HG03039 (cell line): ENCODE results near the gene STIL.

ENCODE experiments used
- ATAC-seq: cut with Tn5 transposase; IDR thresholded peaks from one replicate; pipeline ENCODE4 v1.9.1; 2021; ENCODE audit warnings: mild to moderate bottlenecking, moderate library complexity; ENCODE audit not compliant: unreplicated experiment

The STIL gene

DNA sequence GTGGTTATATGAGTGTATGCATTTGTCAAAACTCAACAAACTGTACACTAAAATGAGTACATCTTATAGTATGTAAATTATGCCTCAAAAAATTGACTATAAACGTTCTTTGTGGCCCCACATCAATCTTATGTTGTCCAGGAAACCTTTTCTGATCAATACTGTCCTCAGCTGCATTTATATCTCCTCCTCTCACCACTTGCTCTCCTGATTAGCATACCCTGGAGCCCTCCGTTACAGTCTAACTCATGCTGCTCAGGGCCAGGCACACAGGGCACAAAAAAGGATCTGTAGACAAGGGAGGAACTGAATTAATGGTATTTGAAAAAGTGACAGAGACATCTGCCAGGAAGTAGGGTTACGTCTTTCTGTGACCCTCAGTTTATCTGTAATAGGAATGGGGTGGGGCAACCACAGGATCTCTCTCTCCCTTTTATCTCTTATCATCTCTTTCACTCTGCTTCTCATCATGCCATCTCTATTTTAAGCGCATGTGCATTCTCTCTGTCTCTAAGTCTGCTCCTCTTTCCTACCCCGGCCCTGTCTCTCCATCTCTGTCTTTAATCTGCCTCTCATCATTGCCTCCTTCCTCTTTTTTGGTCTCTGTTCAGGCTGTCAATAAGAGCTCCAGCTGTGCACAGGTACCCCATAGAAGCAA lies 74.9 kb downstream of the STIL start:
- no peak for ATAC-seq

- ATAC-seq: no peak
Observed at GRCh38 chr1:47235806-47236205, 78.1 kb downstream of the STIL start.

DNA sequence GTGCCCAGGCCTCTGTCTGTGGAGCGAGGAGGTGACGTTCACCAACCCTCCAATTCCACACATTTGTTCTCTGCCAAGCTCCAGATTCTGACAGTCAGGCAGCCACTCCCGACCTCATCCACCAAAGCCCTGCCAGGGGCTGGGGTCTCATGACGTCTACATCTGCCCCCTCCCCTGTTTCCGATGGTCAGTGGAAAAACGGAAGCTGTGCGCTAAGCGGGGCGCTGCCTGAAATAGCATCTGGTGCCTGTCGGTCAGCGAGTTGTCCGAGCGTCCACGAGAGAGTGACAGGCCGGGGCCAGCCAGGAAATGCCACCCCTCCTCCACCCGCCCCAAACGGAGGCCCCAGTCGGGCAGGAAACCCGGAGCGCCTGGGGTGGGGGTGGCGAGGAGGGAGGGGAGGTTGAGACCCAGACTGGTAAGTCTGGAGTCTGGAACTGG lies 78.7 kb downstream of the STIL start:
- ATAC-seq: no peak

DNA sequence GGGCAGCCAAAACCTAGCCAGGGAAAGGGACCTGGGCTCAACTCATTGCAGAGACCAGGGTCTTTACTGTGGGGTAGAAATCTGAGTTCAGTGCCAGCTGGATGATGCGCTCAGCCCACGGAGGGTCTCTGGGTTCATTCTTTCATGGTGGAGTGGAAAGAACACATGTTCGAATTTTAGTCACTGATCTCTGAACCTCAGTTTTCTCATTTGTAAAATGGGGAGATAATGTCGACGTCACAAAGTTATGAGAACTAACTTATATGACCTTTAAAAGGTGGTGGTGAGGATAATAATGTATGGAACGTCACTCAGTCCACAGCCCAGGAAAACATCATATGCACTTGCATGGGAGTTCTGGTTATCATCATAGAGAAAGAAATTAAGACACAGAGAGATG lies 80.8 kb downstream of the STIL start:
- no peak for ATAC-seq

- no peak for ATAC-seq
Observed at GRCh38 chr1:47232187-47232874, 81.6 kb downstream of the STIL start, which contains the start of gene TAL1. TSS of gene TAL1 (minus strand) at chr1:47232225. CDS start at chr1:47225888, 6,337 bp downstream.

DNA sequence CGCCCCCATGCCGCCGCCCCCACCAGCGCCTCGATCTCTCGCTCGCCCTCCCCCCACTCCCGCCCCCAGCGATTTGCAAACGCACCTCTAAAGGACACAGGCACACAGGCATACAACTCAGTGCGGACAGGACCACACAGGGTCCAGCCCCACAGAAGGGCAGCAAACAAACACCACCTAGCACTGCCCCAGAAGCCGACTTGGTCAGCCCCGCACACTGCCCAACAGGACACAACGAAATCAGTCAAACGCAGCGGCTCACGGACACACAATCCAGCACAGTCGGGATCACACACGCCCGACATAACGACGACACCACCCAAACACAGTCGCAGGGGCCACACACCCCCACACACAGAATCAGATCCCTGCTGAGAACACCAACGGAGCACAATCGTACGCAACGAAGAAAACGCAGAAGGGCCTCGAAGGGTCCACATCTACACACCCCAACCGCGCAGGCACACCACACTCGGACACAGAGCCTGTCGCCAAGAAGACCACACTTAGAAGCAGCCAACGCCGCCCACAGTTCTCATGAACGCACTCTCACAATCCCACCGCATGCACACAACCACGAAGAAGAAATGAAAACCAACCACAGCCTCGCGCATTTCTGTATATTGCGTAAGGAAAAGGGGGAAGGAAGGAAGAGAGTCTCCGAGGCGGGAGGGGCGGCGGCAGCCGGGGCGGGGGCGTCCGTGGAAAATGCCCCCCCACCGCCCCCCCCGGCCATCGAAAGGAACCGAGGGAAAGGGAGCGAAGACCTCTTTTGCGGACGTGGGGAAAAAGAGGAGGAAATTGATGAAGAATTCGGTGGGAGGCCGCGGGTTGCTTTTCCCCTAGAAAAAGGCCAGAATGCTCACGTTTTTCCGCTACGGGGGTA lies 82.4 kb downstream of the STIL start:
- no peak for ATAC-seq

DNA sequence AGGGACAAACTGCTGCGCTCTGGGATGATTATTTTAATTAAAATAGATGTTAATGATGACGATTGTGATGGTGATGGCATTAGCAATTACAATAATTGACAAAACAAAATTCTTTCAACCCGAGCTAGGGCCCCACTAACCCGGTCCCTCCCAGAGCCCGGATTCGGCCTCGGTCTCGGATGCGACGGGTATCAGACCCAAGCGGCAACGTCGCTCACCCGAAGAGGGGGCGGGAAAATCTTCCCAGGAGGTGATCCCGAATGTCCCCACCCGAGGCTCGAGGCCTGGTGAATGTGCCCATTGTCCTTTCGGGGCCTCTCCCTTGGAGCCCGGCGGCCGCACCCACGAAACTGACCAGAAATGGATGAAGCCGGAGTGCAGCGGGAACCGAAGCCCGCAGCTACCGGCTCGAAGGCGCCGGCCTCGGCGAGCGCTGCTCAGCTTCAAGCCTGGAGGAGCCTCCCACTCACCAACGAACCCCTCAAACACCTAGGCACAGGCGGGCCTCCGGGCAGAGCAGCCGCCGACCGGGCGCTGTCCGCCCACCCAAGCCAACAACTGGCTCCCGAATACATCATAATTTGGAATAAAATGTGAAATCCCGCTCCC lies 83.2 kb downstream of the STIL start:
- no peak for ATAC-seq

- ATAC-seq: no peak
Observed at GRCh38 chr1:47229886-47230691, 83.9 kb downstream of the STIL start.

DNA sequence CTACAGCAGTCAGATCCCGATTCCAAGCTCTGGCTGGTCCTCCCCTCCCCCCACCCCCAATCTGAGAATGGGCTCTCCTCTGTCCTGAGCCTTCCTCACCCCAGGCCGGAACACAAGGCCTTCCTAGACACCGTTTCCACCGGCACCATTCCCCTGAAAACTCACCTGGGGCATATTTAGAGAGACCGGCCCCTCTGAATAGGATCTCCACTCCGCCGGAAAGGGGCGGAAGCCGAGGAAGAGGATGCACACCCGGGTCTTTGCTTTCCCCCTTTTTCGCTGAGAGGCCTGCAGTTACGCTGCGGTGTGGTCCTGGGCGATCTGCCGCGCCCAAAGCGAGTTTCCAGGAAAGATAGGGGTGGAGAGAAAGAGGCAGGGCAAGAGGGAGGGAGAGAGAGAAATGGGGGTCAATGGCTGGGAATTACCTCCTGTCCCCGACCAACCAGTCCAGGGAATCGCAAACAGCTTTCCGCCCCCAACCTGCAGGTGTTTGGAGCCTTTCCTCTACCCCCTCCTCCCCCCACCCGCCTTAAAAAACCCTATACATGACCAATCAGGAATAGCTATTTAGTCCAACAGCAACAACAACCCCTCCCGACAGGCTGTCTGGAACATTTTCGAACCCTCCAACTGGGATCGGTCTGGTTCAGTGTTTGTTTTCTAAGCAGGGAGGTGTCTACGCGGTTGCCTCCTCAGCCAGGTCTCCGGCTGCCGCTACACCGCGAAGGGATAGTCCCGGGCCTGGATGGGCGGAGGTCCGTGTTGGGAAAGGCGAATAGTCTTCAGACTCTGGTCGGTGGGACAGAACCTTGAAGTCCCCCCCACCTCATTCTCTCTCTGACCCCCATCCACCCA lies 84.7 kb downstream of the STIL start:
- no peak for ATAC-seq

DNA sequence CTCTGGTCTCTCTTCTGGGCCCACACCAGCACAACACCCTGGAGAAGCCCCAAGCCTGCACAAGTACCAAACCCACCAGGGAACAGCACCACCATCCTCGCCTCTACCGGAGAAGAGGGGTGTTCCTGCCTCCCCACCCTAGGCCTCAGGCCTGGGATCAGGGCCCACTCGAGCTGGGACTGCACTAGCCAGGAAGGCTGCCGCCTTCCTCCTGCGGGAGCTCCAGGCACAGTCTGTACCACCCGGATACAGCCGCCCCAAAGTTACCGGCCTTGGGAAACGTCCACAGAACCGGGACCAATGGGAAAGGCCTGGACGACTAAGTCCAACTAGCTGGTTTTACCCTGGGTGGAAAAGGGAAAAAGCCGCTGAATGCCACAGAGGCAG lies 85.3 kb downstream of the STIL start:
- ATAC-seq: no peak

- ATAC-seq: no peak
Observed at GRCh38 chr1:47227341-47228232, 86.4 kb downstream of the STIL start.

GRCh38 chr1:47226839-47227215 lies 87.1 kb downstream of the STIL start:
- no peak for ATAC-seq

DNA sequence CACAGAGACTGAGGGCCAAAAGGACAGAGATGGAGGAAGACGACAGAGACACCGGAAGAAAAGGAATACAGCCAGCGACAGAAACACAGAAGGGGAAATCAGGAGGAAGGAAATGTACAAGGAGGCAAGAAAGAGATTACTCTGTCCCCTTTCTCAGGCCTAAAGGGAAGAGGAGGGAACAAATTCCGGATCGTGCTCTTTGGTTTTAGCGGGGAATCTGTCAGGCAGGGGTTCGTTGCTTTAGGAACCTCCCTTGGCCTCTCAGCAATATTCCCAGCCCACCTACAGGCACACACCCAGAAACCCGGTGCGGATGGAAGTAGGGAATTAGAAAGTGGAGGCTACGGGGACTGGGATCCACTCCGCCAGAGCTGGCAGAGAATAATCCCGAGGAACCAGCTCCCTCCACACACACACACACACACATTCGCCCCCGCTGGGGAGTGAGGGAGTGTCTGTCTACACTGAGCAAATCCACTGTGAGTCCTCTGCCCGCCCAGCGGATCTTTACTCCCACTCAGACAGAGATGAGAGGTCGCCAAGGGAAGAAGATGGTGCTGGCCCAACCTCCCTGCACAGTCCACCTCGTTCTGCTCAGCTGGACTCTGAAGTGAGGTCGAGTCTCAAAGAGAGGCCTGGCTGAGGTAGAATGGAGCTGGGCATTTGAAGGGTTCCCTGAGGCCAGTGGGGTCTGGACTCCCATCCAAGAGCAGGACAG lies 87.7 kb downstream of the STIL start:
- ATAC-seq: no peak

DNA sequence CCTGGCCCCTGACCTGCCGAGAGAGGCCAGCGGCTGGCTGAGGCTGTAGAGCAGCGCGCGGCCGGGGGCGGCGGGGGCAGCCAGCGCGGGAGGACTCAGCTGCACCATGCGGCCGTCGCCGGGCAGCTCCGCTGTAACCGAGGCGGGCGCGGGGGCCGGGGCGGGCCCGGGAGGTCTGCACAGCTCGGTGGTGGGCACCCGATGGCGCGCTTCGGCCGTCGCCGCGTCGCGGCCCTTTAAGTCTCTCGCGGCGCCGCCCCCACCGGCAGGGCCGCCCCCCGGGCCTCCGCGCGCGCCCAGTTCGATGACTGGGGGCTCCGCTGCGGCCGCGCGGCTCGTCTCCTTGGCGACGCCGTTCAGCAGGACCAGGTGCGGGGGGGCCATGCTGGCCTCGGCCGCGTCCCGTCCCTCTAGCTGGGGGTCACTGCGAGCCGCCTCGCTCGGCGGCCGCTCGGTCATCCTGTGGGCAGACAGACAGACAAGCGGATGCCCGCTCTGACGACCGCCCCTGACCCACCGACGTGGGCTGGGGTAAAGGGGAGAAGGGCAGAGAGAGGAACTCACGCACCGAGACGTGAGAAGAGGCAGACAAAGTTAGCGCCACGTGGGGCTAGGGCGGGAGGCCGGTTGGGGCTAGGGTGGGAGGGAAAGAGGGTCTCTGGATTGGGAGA lies 88.4 kb downstream of the STIL start:
- no peak for ATAC-seq

GRCh38 chr1:47224676-47225399 lies 89.1 kb downstream of the STIL start:
- no peak for ATAC-seq

GRCh38 chr1:47223921-47224675 lies 89.8 kb downstream of the STIL start:
- ATAC-seq: no peak
